Effector CD4-positive, alpha-beta T cell (primary cell): ENCODE results near the gene SARDH.
"Not testable (repeated sequence)": the region's sequence is repeated elsewhere in the genome, so short reads cannot be mapped to it uniquely, and the experiment has no call there.

Source experiments
- DNase-seq: peaks from one replicate; pipeline ENCODE4 v3.0.0-alpha.2; 2020

The SARDH gene

DNA sequence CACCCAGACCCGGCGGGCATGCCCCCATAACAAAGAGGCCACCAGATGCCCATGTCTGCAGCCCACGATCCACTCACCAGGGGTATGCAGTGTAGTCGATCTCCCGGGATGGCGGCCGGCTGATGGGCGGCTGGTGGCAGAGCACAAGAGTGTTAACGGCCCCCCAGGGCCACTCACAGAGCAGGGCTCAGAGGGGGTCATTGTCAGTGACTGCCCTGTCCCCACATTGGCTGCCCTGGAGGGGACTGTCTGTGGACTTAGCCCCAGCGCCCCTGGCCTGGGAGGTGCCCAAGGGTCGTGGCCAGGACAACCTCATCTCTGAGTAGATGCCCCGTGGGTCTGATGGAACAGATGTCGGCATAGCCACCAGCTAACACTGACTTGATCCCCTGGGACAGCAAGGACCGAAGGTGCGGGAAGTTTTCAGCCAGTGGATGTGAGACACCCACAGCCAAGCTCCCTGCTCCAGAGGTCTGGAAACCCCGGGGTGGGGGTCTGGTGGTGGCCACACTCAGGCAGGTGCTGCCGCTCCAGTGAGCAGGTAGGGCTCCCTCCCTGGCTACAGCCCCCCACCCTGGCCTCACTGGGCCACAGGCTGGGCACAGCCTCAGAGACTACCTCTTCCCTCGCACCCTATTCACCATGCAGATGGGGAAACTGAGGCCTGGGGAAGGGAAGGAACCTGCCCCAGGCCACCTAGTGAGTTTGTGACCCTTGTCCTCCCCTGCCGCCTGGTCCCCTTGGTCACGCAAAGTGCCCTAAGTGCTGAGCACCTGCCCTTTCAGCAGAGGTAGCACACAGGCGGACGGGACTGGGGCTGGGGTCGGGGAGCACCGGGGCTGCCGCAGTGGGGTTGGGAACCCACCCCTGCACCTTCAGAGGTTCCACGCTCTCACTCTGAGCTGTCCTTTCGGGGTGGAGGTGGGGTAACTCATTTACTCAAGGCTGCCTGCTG lies 38.1 kb upstream of the SARDH start:
- no peak for DNase-seq

DNA sequence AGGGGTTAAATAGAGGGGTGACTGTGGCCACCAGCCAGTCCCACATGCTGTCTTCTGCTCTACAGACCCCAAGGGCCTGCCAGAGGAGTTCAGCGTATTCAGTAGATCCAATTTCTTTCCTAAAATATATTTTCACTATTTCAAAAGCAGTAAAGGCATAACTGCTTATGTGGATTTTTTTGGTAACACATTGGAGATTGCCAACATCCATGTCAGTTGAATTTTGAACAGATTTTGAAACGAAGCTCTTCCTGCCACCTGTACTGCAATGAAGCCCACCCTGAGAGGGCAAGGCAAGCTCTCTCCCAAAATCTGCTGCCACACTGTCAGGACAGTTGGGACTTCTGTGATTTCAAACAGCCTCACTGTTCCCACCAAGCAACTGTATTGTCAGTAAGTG lies 37.1 kb upstream of the SARDH start:
- DNase-seq, result no peak

GRCh38 chr9:133774799-133775198 lies 36.6 kb upstream of the SARDH start:
- DNase-seq, result no peak

GRCh38 chr9:133773889-133774655 lies 35.9 kb upstream of the SARDH start:
- no peak for DNase-seq

DNA sequence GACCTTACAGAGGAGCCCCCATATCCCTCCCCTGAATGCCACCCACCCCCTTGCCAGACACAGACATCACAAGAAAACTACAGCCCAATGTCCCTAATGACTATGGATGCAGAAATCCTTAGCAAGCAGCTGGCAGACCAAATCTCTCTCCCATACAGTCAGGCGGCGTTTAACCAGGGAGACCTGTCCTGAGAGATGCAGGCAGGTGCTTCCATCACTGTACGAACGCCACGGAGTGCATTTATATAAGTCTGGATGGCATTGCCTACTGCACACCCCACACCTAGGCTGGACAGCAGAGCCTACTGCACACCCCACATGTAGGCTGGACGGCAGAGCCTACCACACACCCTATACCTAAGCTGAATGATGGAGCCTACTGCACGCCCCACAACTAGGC lies 34.4 kb upstream of the SARDH start:
- DNase-seq, result no peak

GRCh38 chr9:133771486-133772482 lies 33.6 kb upstream of the SARDH start:
- DNase-seq, result no peak

GRCh38 chr9:133770076-133770777 lies 32.1 kb upstream of the SARDH start:
- DNase-seq, result no peak

DNA sequence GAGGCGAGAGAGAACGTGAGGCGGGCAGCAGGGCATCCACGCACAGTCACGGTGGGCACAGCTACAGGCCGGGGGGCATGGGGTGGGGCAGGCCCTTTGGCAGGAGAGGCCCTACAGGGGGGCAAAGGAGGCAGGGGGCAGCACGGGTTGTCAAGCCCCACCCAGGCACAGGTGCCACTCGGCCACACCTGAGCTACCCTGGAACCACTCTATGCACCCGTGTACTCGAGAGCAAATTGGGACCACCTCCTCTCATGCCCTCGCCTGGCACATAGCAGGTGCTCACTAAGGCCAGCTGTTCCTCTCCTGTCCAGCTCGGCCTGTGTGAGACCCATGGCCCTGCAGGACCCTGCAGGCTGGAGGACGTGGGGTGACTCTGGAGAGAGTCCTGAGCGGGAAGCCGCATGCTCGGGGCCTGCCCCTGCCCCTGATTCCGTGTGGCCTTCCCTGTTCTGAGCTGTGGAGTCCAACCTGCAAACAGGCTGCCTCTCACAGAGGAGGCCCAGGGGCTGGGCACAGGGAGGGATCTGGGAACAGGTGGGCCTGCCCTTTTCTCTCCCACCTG lies 31.4 kb upstream of the SARDH start:
- DNase-seq, result no peak

GRCh38 chr9:133768859-133769510 lies 30.8 kb upstream of the SARDH start:
- DNase-seq, result no peak

GRCh38 chr9:133768371-133768858 lies 30.3 kb upstream of the SARDH start:
- DNase-seq, result no peak

DNA sequence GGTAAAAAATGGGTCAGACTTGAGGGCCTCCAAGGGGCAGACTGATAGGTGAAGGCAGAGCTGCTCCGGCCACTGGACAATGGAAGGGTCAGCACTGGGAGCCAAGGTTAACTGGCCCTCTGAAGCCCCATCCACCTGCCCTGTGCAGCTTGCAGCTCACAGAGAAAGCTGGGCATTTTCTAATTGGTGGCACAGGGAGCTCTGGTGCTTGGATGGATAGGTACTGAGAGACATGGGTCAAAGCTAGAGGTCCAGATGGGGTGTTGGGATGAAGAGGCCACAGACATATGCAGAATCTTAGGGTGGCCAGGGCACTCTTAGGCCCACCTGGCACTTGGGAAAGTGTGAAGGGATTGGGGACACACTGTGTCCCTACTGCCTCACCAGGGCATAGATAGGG lies 29.5 kb upstream of the SARDH start:
- DNase-seq, result no peak

DNA sequence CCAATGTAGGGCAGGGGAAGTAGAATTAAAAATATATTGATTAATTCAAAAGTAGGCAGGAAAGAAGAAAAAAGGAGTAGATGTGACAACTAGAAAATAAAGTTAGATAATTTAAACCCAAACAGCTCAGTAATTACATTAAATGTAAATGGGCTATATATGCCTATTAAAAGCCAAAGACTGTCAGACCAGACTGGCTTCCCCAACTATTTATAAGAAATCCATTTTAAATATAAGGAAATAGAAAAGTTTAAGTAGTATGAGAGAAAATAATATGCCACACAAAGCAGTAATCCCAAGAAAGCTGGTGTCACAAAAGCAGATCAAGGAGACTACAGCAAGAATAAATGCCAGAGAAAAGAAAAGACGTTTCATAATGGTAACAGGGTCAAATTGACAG lies 28.9 kb upstream of the SARDH start:
- DNase-seq, result no peak

DNA sequence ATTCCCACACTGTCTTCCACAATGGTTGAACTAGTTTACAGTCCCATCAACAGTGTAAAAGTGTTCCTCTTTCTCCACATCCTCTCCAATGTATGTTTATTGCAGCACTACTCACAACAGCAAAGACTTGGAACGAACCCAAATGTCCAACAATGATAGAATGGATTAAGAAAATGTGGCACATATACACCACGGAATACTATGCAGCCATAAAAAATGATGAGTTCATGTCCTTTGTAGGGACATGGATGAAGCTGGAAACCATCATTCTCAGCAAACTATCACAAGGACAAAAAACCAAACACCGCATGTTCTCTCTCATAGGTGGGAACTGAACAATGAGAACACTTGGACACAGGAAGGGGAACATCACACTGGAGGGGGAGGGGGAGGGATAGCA lies 28.1 kb upstream of the SARDH start:
- not testable (repeated sequence) for DNase-seq

- no peak for DNase-seq
Observed at GRCh38 chr9:133763272-133764183, 25.4 kb upstream of the SARDH start.

GRCh38 chr9:133762488-133763271 lies 24.5 kb upstream of the SARDH start:
- no peak for DNase-seq

GRCh38 chr9:133761641-133762248 lies 23.6 kb upstream of the SARDH start:
- DNase-seq, result no peak

DNA sequence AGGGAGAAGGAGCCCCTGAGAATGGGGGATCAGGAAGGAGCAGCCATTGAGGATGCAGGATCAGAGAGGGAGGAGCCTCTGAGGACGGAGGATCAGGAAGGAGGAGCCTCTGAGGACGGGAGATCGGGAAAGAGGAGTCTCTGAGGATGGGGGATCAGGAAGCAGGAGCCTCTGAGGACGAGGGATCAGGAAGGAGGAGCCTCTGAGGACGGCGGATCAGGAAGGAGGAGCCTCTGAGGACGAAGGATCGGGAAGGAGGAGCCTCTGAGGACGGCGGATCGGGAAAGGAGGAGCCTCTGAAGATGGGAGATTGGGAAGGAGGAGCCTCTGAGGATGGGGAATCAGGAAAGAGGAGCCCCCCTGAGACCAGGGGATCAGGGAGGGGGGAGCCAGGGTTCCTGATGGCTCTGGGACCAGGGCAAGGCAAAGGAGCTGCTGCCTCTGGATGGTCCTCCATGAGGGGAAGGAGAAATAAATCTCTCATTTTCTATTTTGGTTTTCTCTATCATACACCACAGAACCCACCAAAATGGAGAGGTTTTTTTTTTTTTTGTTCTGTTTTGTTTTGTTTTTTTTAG lies 22.6 kb upstream of the SARDH start:
- no peak for DNase-seq

- DNase-seq, result no peak
Observed at GRCh38 chr9:133759946-133760345, 21.8 kb upstream of the SARDH start.
